OCI-LY1 (cell line): Measurements from ENCODE around the gene LRRC43.

ENCODE experiments used
- H2AFZ ChIP-seq: fragments of 200-600 bp; sonication (generic), shearing (Covaris generic); 2 replicates; pipeline ENCODE4 v1.6.0; 2014; ENCODE audit warnings: antibody characterized with exemption, mild to moderate bottlenecking, low read length
- H3F3A ChIP-seq: fragments of 200-600 bp; sonication (generic), shearing (Covaris generic); 2 replicates; pipeline ENCODE4 v1.6.0; 2014; ENCODE audit warnings: mild to moderate bottlenecking, antibody characterized with exemption, low read length, moderate library complexity; ENCODE audit not compliant: insufficient read depth
- H3K27ac ChIP-seq: fragments of 200-600 bp; sonication (generic); 2 replicates; pipeline ENCODE4 v1.5.1; 2014; ENCODE audit warnings: low read length, mixed run types, mild to moderate bottlenecking, low read depth; ENCODE audit not compliant: poor library complexity, severe bottlenecking
- H3K27me3 ChIP-seq: fragments of 200-600 bp; sonication (generic); 2 replicates; pipeline ENCODE4 v1.6.0; 2014; ENCODE audit warnings: antibody characterized with exemption, mild to moderate bottlenecking, low read length, moderate library complexity; ENCODE audit not compliant: insufficient read depth
- H3K36me3 ChIP-seq: fragments of 200-600 bp; sonication (generic); 2 replicates; pipeline ENCODE4 v1.6.1; 2014; ENCODE audit warnings: mild to moderate bottlenecking, antibody characterized with exemption, low read length, moderate library complexity, mixed read lengths; ENCODE audit not compliant: insufficient read depth
- H3K4me1 ChIP-seq: fragments of 200-600 bp; sonication (generic); 2 replicates; pipeline ENCODE4 v1.5.1; 2014; ENCODE audit warnings: mild to moderate bottlenecking, low read length, moderate library complexity; ENCODE audit not compliant: insufficient read depth, severe bottlenecking
- H3K4me2 ChIP-seq: fragments of 200-600 bp; sonication (generic), shearing (Covaris generic); 2 replicates; pipeline ENCODE4 v1.6.1; 2014; ENCODE audit warnings: low read length
- H3K4me3 ChIP-seq: fragments of 200-600 bp; sonication (generic); 2 replicates; pipeline ENCODE4 v1.5.1; 2014; ENCODE audit warnings: low read length, low read depth, mild to moderate bottlenecking, mixed read lengths; ENCODE audit not compliant: poor library complexity, severe bottlenecking
- H3K79me2 ChIP-seq: fragments of 200-600 bp; shearing (Covaris generic); 2 replicates; pipeline ENCODE4 v1.6.1; 2016; ENCODE audit warnings: mixed run types, low read length, mixed read lengths; ENCODE audit not compliant: insufficient read depth
- H3K9ac ChIP-seq: fragments of 200-600 bp; sonication (generic), shearing (Covaris generic); 2 replicates; pipeline ENCODE4 v1.6.1; 2014; ENCODE audit warnings: mild to moderate bottlenecking, low read length, mixed read lengths
- H3K9me2 ChIP-seq: fragments of 200-600 bp; sonication (generic), shearing (Covaris generic); 2 replicates; pipeline ENCODE4 v1.6.1; 2014; ENCODE audit warnings: low read depth, mild to moderate bottlenecking, low read length, mixed read lengths
- H3K9me3 ChIP-seq: fragments of 200-600 bp; shearing (Covaris generic); 2 replicates; pipeline ENCODE4 v1.6.1; 2014; ENCODE audit warnings: low read length, mixed read lengths
- H4K20me1 ChIP-seq: fragments of 200-600 bp; sonication (generic), shearing (Covaris generic); 2 replicates; pipeline ENCODE4 v1.6.0; 2016; ENCODE audit warnings: mild to moderate bottlenecking, low read length; ENCODE audit not compliant: insufficient read depth
- CTCF ChIP-seq: fragments of 200-600 bp; sonication (generic), shearing (Covaris generic); IDR thresholded peaks from 2 replicates; pipeline ENCODE4 v1.5.1; 2017; ENCODE audit warnings: mild to moderate bottlenecking, antibody characterized with exemption, low read length, moderate library complexity, mixed read lengths
- EZH2 ChIP-seq: fragments of 200-600 bp; sonication (generic), shearing (Covaris generic); IDR thresholded peaks from 2 replicates; pipeline ENCODE4 v1.8.0; 2017; ENCODE audit warnings: borderline replicate concordance, mixed run types, mild to moderate bottlenecking, antibody characterized with exemption, low read length, moderate library complexity, mixed read lengths

Gene LRRC43

GRCh38 chr12:122206111-122206881, 23.4 kb downstream of the LRRC43 start:
- Histone ChIP-seq H3K4me1 (peaks cover 17% of the 10 kb centered on the region), H2AFZ (no peak overlapping the region), H3F3A (no peaks in the 10 kb centered on the region), H3K36me3 (peaks cover 39% of the 10 kb centered on the region), H3K4me3 (no peak overlapping the region), H4K20me1 (no peaks in the 10 kb centered on the region), H3K27me3 (no peaks in the 10 kb centered on the region), H3K79me2 (no peaks in the 10 kb centered on the region), H3K9ac (no peak overlapping the region), H3K9me2 (no peaks in the 10 kb centered on the region), H3K4me2 (no peak overlapping the region), H3K9me3 (no peaks in the 10 kb centered on the region), H3K27ac (no peak overlapping the region)
- TF ChIP-seq CTCF (no peak), EZH2 (no peak)

GRCh38 chr12:122206976-122207375, 24.1 kb downstream of the LRRC43 start:
- Histone ChIP-seq H3K4me3 (no peak overlapping the region), H3K27me3 (no peaks in the 10 kb centered on the region), H4K20me1 (no peaks in the 10 kb centered on the region), H3K79me2 (no peaks in the 10 kb centered on the region), H3K9me2 (no peaks in the 10 kb centered on the region), H3K9me3 (no peaks in the 10 kb centered on the region), H3F3A (no peaks in the 10 kb centered on the region), H3K27ac (no peak overlapping the region), H3K4me1 (peaks cover 17% of the 10 kb centered on the region), H3K4me2 (no peak overlapping the region), H2AFZ (no peak overlapping the region), H3K36me3 (peaks cover 46% of the 10 kb centered on the region), H3K9ac (no peak overlapping the region)
- TF ChIP-seq CTCF (no peak), EZH2 (no peak)

- H3K27ac ChIP-seq = no peak overlapping the region
- no peak overlapping the region for H3K4me2 ChIP-seq
- H3K36me3 ChIP-seq = peaks cover 50% of the 10 kb centered on the region
- no peaks in the 10 kb centered on the region for H4K20me1 ChIP-seq
- H3F3A ChIP-seq = no peaks in the 10 kb centered on the region
- no peak overlapping the region for H2AFZ ChIP-seq
- H3K79me2 ChIP-seq = no peaks in the 10 kb centered on the region
- no peaks in the 10 kb centered on the region for H3K9me3 ChIP-seq
- no peak overlapping the region for H3K4me3 ChIP-seq
- no peak overlapping the region for H3K9ac ChIP-seq
- TF ChIP-seq EZH2 = no peak
- TF ChIP-seq CTCF = no peak
- peaks cover 17% of the 10 kb centered on the region for H3K4me1 ChIP-seq
- no peaks in the 10 kb centered on the region for H3K9me2 ChIP-seq
- no peaks in the 10 kb centered on the region for H3K27me3 ChIP-seq
Measured at GRCh38 chr12:122207391-122207790, 24.5 kb downstream of the LRRC43 start.
